Nephron (organoid): ENCODE results near the gene SAMD8.
A peak's percentile ranks its signal among the peaks of the same experiment; 100 is the strongest.
"Not testable (repeated sequence)": the region's sequence is repeated elsewhere in the genome, so short reads cannot be mapped to it uniquely, and the experiment has no call there.

Source experiments
- H3K27ac Mint-ChIP-seq, 3 experiments: 2 replicates each; pipeline ENCODE4 v1.8.0; 2020; ENCODE audit warnings: mixed read lengths in 3 of 3, mild to moderate bottlenecking in 2 of 3, moderate library complexity in 1 of 3
- H3K27me3 Mint-ChIP-seq: 2 replicates; pipeline ENCODE4 v1.8.0; 2021; ENCODE audit warnings: low read depth, mild to moderate bottlenecking, moderate library complexity, mixed read lengths
- H3K36me3 Mint-ChIP-seq: 2 replicates; pipeline ENCODE4 v1.8.0; 2020; ENCODE audit warnings: low read depth, mixed read lengths
- H3K4me1 Mint-ChIP-seq: 2 replicates; pipeline ENCODE4 v1.8.0; 2020; ENCODE audit warnings: mixed read lengths
- H3K4me3 Mint-ChIP-seq, 3 experiments: 2 replicates each; pipeline ENCODE4 v1.8.0; 2020; ENCODE audit warnings: mild to moderate bottlenecking in 3 of 3, mixed read lengths in 3 of 3, moderate library complexity in 2 of 3
- H3K9me3 Mint-ChIP-seq: 2 replicates; pipeline ENCODE4 v1.8.0; 2020; ENCODE audit warnings: mixed read lengths
- CTCF ChIP-seq, 3 experiments: fragments of 200-600 bp; sonication (generic); IDR thresholded peaks; one replicate each; pipeline ENCODE4 v1.5.0; 2021; ENCODE audit warnings: antibody characterized with exemption in 3 of 3; ENCODE audit not compliant: unreplicated experiment in 3 of 3

SAMD8 gene

GRCh38 chr10:75189266-75190096 is 78.0 kb downstream of the SAMD8 start:
- Mint-ChIP-seq H3K4me1 (peaks cover 4% of the 10 kb centered on the region), H3K27me3 (no peaks in the 10 kb centered on the region), H3K36me3 (peaks cover 11% of the 10 kb centered on the region), H3K27ac (no peak overlapping the region), H3K4me3 (no peak overlapping the region), H3K9me3 (no peaks in the 10 kb centered on the region)
- no peak for TF ChIP-seq CTCF (IDR thresholded peaks at IDR 0.05; ENCODE audit: unreplicated experiment in 3 of 3)

GRCh38 chr10:75191821-75192568 is 80.5 kb downstream of the SAMD8 start:
- no peaks in the 10 kb centered on the region for H3K9me3 Mint-ChIP-seq
- no peaks in the 10 kb centered on the region for H3K27me3 Mint-ChIP-seq
- H3K4me1 Mint-ChIP-seq: peaks cover 4% of the 10 kb centered on the region
- no peak overlapping the region for H3K4me3 Mint-ChIP-seq
- no peak overlapping the region for H3K27ac Mint-ChIP-seq
- no peak for TF ChIP-seq CTCF (IDR thresholded peaks at IDR 0.05; ENCODE audit: unreplicated experiment in 3 of 3)
- H3K36me3 Mint-ChIP-seq: peaks cover 13% of the 10 kb centered on the region

- H3K4me1 Mint-ChIP-seq, H3K4me3 Mint-ChIP-seq, H3K9me3 Mint-ChIP-seq, H3K27me3 Mint-ChIP-seq, H3K27ac Mint-ChIP-seq: not testable (repeated sequence)
- H3K36me3 Mint-ChIP-seq: peaks cover 13% of the 10 kb centered on the region
Measured at GRCh38 chr10:75194625-75195024, 83.2 kb downstream of the SAMD8 start.

- peaks cover 8% of the 10 kb centered on the region for H3K4me1 Mint-ChIP-seq
- peaks cover 13% of the 10 kb centered on the region for H3K36me3 Mint-ChIP-seq
- TF ChIP-seq CTCF (IDR thresholded peaks at IDR 0.05; ENCODE audit: unreplicated experiment in 3 of 3): no peak
- no peaks in the 10 kb centered on the region for H3K9me3 Mint-ChIP-seq
- no peak overlapping the region for H3K4me3 Mint-ChIP-seq
- H3K27me3 Mint-ChIP-seq: no peaks in the 10 kb centered on the region
- no peak overlapping the region for H3K27ac Mint-ChIP-seq
Measured at GRCh38 chr10:75195035-75195763, 83.7 kb downstream of the SAMD8 start.

GRCh38 chr10:75197066-75197465 is 85.6 kb downstream of the SAMD8 start:
- Mint-ChIP-seq H3K4me1 (peaks cover 6% of the 10 kb centered on the region), H3K27me3 (no peaks in the 10 kb centered on the region), H3K27ac (no peak overlapping the region), H3K4me3 (no peak overlapping the region), H3K36me3 (peaks cover 13% of the 10 kb centered on the region), H3K9me3 (no peaks in the 10 kb centered on the region)
- TF ChIP-seq CTCF (IDR thresholded peaks at IDR 0.05; ENCODE audit: unreplicated experiment in 3 of 3): no peak

GRCh38 chr10:75197906-75198305 is 86.5 kb downstream of the SAMD8 start:
- no peak overlapping the region for H3K4me3 Mint-ChIP-seq
- peaks cover 4% of the 10 kb centered on the region for H3K4me1 Mint-ChIP-seq
- TF ChIP-seq CTCF (IDR thresholded peaks at IDR 0.05; ENCODE audit: unreplicated experiment in 3 of 3): no peak
- peaks cover 13% of the 10 kb centered on the region for H3K36me3 Mint-ChIP-seq
- peak overlapping the region in 1 of 3 experiments; percentile 29 for H3K27ac Mint-ChIP-seq
- no peaks in the 10 kb centered on the region for H3K9me3 Mint-ChIP-seq
- no peaks in the 10 kb centered on the region for H3K27me3 Mint-ChIP-seq

GRCh38 chr10:75199949-75200348 is 88.5 kb downstream of the SAMD8 start:
- H3K4me3 Mint-ChIP-seq, H3K27me3 Mint-ChIP-seq, H3K9me3 Mint-ChIP-seq, H3K36me3 Mint-ChIP-seq, H3K27ac Mint-ChIP-seq, H3K4me1 Mint-ChIP-seq: not testable (repeated sequence)
